Measurements from ENCODE around the gene RAB7B. TPM values are rescaled to one million over a fixed set of nuclear protein-coding genes. Genes with fewer than 3 reads are reported as not detected.

The RAB7B gene
- total and polyA plus RNA-seq, 9 donors: 0.12 to 11.5 (median 3.6) TPM

DNA sequence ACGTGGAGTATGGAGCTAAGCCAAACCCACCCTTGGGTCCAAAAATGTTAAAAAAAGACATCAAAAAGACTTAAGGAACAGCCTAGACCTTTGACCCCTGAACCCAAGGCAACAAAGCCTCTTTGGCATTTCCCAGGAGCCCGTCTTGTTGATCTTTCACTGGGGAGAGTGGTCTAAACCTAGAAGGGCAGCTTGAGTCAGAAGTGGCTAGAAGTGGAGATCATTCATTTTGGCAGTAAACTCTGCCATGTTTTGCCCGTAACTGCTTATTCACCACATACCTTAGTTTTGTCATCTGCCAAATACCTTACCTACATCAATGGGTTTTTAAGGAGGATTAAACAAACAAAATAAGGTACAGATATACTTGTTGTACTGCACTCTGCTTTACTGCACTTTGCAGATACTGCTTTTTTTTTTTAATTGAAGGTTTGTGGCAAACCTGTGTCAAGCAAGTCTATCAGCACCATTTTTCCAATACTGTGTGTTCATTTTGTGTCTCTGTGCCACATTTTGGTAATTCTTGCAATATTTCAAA lies 22.2 kb upstream of the RAB7B start:
- DNase-seq: no peak
- Histone ChIP-seq H3K4me3 (no peak overlapping the region), H3K9me3 (no peaks in the 10 kb centered on the region), H3K36me3 (no peaks in the 10 kb centered on the region), H3K4me1 (ENCODE audit: insufficient read depth) (no peaks in the 10 kb centered on the region), H3K27ac (no peak overlapping the region), H3K27me3 (no peaks in the 10 kb centered on the region)
- TF ChIP-seq POLR2A (IDR thresholded peaks at IDR 0.05) (no peak), EP300 (IDR thresholded peaks at IDR 0.05) (no peak)
- intact Hi-C loops (cut with DNase I): no loop called here
- 80 to 87% (median 82%) methylated on average over 3 of the region's 3 CpGs for WGBS, 3 donors

DNA sequence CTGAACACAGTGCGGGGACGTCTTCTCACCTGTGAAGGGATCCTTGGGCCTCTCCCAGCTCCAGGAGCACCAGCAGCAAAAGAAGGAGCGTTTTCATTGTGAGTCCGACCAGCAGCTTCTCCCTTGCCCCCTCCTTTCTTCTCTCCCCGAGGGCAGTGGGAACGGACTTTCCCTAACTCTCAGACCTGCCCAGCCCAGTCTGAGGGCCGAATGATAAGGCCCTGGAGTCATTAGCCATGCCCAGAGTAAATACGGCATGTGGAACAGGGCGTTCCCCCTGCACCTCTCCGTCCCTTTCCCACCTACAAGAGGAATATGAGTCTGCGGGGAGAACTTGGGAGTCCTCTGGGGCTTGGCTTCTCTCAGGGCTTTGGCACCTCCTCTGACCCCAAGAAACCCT lies 20.5 kb upstream of the RAB7B start, which contains the start of gene CTSE:
Gene CTSE (minus strand): TSS at position 201 of the 400 bp plus-strand sequence. CDS start 104 bp downstream, at position 97.
- Histone ChIP-seq H3K9me3 (no peaks in the 10 kb centered on the region), H3K27ac (no peak within 1 kb of the TSS), H3K4me3 (no peak within 1 kb of the TSS), H3K36me3 (no peaks in the 10 kb centered on the region), H3K4me1 (ENCODE audit: insufficient read depth) (no peaks in the 10 kb centered on the region), H3K27me3 (no peaks in the 10 kb centered on the region)
- DNase-seq: no peak
- intact Hi-C loops (cut with DNase I): no loop called here
- TF ChIP-seq POLR2A (IDR thresholded peaks at IDR 0.05): no peak
- TF ChIP-seq EP300 (IDR thresholded peaks at IDR 0.05): no peak
- TF ChIP-seq, protein P1, sequence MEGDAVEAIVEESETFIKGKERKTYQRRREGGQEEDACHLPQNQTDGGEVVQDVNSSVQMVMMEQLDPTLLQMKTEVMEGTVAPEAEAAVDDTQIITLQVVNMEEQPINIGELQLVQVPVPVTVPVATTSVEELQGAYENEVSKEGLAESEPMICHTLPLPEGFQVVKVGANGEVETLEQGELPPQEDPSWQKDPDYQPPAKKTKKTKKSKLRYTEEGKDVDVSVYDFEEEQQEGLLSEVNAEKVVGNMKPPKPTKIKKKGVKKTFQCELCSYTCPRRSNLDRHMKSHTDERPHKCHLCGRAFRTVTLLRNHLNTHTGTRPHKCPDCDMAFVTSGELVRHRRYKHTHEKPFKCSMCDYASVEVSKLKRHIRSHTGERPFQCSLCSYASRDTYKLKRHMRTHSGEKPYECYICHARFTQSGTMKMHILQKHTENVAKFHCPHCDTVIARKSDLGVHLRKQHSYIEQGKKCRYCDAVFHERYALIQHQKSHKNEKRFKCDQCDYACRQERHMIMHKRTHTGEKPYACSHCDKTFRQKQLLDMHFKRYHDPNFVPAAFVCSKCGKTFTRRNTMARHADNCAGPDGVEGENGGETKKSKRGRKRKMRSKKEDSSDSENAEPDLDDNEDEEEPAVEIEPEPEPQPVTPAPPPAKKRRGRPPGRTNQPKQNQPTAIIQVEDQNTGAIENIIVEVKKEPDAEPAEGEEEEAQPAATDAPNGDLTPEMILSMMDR (IDR thresholded peaks at IDR 0.05): no peak
- 88 to 94% (median 91%) methylated on average over 11 of the region's 11 CpGs for WGBS, 3 donors

DNA sequence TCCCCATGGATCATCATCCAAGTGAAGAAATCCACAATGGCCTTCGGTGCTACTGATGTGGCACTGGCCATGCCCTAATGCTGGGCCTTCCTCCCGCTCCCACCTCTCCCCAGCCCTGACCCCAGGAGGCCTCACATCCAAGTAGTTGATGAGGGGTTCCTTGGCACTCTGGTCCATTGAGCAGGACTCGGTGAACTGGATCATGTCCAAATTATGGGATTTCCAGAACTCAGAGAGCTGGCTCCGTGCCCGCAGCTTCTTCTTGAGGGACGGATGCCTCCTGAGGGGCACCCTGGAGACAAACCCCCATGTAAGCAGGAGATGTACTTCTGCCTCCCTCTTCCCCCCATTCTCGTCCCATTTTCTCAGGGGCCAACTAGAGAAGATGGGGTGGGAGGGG lies 19.6 kb upstream of the RAB7B start:
- no peaks in the 10 kb centered on the region for H3K36me3 ChIP-seq
- no peak overlapping the region for H3K4me3 ChIP-seq
- no peaks in the 10 kb centered on the region for H3K9me3 ChIP-seq
- no peaks in the 10 kb centered on the region for H3K27me3 ChIP-seq
- H3K4me1 ChIP-seq (ENCODE audit: insufficient read depth): no peaks in the 10 kb centered on the region
- no peak overlapping the region for H3K27ac ChIP-seq
- no peak for TF ChIP-seq EP300 (IDR thresholded peaks at IDR 0.05)
- TF ChIP-seq POLR2A (IDR thresholded peaks at IDR 0.05): no peak
- TF ChIP-seq, protein P1 (IDR thresholded peaks at IDR 0.05): no peak
- no peak for DNase-seq
- intact Hi-C loops (cut with DNase I): no loop called here
- 91 to 95% (median 93%) methylated on average over 7 of the region's 7 CpGs for WGBS, 3 donors

DNA sequence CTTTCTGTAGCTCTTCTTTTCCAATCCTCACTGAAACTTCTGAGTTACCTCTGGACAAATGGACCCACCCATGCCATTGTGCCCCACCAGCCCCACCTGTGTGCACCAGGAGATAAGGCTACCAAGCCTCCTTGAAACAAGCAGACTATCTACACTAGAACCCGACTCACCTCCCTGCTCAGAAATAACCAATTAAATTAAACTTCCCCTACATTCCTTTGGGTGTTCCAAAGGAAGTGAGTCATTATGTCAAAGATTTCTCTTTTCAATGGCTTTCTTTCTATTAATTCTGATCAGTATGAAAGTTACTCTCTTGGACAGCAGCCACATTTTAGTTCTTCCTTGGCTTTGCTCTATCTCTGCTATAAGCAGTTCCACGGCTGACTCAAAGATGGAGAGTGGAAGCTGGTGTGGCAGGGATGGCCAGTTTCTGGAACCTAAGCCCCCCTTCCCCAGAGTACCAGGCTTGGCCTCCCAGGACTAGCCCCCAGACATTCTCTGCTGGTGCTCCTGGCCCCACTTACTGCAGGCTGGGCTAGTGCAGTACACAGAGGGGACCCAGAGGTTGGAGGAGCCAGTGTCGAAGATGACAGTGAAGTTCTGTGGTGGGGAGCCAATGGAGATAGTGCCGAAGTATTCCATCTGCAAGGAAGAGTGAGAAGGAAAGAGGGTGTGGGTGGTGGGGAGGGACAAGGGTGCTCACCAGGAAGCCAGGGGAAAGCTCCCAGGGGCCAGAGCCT lies 18.6 kb upstream of the RAB7B start:
- TF ChIP-seq, protein P1 (IDR thresholded peaks at IDR 0.05): no peak
- TF ChIP-seq POLR2A (IDR thresholded peaks at IDR 0.05) (no peak), EP300 (IDR thresholded peaks at IDR 0.05) (no peak)

More for the DNA sequence above, 18.6 kb upstream of the RAB7B start:
- Histone ChIP-seq H3K36me3 (no peaks in the 10 kb centered on the region), H3K4me3 (no peak overlapping the region), H3K27me3 (no peaks in the 10 kb centered on the region), H3K27ac (no peak overlapping the region), H3K4me1 (ENCODE audit: insufficient read depth) (no peaks in the 10 kb centered on the region), H3K9me3 (no peaks in the 10 kb centered on the region)
- DNase-seq: no peak
- WGBS, 3 donors: 71 to 76% (median 72%) methylated on average over 4 of the region's 4 CpGs
- intact Hi-C loops (cut with DNase I): no loop called here

Data from ovary (tissue), 9 donors.